ENCODE data around the gene FRMD8. TPM values are rescaled to one million over a fixed set of nuclear protein-coding genes. Genes with fewer than 3 reads are reported as not detected.

The FRMD8 gene
- total and polyA plus RNA-seq, 2 of the 8 experiments (the other 6 are each of a cell fraction or from before 2014, with no cell fraction given) = 15.0 to 19.2 TPM

DNA sequence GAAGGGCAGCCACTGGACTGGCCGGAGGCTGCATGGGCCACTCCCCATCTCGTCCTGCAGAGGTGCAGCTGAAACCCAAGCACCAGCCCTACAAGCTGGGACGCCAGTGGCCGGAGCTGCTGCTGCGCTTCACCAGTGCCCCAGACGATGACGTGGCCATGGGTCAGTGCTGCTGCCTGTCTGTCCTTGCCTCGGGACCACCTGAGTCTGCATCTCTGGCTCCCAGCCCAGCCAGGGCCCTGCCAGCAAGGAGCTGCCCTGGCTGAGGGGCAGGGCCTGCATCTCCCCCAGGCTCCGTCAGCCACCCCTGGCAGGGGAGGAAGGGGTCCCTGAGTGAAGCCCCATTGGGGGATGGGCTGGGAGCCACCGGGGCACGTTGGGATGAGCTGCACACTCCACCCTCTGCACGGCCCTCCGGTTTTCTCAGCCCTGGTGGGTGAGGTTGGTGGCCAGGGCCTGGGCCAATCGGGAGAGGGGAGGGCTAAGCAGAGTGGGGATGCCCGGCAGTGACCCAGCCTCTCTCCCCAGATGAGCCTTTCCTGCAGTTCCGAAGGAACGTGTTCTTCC is 7.2 kb downstream of the FRMD8 start (continued):
- TF ChIP-seq CHD7 (IDR thresholded peaks at IDR 0.05; ENCODE audit: insufficient replicate concordance, low read length) = no peak
- no peak for TF ChIP-seq KDM5A (IDR thresholded peaks at IDR 0.05; ENCODE audit: low read length)
- TF ChIP-seq HDAC6 (IDR thresholded peaks at IDR 0.05; ENCODE audit: low read depth, low read length) = no peak
- TF ChIP-seq CHD2 (IDR thresholded peaks at IDR 0.05; ENCODE audit: low read length) = no peak
- no peak for TF ChIP-seq CTBP2 (IDR thresholded peaks at IDR 0.05; ENCODE audit: borderline replicate concordance, insufficient read depth, insufficient read length, low read length)
- no peak for TF ChIP-seq CBX5 (IDR thresholded peaks at IDR 0.05; ENCODE audit: low read depth, low read length)
- no peak for TF ChIP-seq RAD21 (IDR thresholded peaks at IDR 0.05 in 1 of 2, conservative IDR thresholded peaks at IDR 0.05 in 1 of 2; ENCODE audit: low read depth in 2 of 2, low read length in 2 of 2)
- no peak for TF ChIP-seq CBX8 (IDR thresholded peaks at IDR 0.05; ENCODE audit: borderline replicate concordance, low read depth, low read length)
- TF ChIP-seq POLR2A (IDR thresholded peaks at IDR 0.05; ENCODE audit: control extremely low read depth in 1 of 2, low read depth in 2 of 2, low read length in 2 of 2) = no peak
- TF ChIP-seq TEAD4 (IDR thresholded peaks at IDR 0.05; ENCODE audit: low read depth, low read length) = no peak
- TF ChIP-seq EGR1 (IDR thresholded peaks at IDR 0.05; ENCODE audit: borderline replicate concordance, low read depth, low read length) = no peak

Data from H1 (cell line).